HG02852 (cell line): ENCODE results near the gene CACNG4.
"Not testable (repeated sequence)": the region's sequence is repeated elsewhere in the genome, so short reads cannot be mapped to it uniquely, and the experiment has no call there.

Experiments used
- ATAC-seq: cut with Tn5 transposase; IDR thresholded peaks from one replicate; pipeline ENCODE4 v1.9.1; 2021; ENCODE audit warnings: mild to moderate bottlenecking, moderate library complexity; ENCODE audit not compliant: unreplicated experiment

The CACNG4 gene

GRCh38 chr17:66960613-66961012 lies 3.9 kb upstream of the CACNG4 start:
- no peak for ATAC-seq

- no peak for ATAC-seq
Observed at GRCh38 chr17:66963521-66963908, 992 bp upstream of the CACNG4 start.

DNA sequence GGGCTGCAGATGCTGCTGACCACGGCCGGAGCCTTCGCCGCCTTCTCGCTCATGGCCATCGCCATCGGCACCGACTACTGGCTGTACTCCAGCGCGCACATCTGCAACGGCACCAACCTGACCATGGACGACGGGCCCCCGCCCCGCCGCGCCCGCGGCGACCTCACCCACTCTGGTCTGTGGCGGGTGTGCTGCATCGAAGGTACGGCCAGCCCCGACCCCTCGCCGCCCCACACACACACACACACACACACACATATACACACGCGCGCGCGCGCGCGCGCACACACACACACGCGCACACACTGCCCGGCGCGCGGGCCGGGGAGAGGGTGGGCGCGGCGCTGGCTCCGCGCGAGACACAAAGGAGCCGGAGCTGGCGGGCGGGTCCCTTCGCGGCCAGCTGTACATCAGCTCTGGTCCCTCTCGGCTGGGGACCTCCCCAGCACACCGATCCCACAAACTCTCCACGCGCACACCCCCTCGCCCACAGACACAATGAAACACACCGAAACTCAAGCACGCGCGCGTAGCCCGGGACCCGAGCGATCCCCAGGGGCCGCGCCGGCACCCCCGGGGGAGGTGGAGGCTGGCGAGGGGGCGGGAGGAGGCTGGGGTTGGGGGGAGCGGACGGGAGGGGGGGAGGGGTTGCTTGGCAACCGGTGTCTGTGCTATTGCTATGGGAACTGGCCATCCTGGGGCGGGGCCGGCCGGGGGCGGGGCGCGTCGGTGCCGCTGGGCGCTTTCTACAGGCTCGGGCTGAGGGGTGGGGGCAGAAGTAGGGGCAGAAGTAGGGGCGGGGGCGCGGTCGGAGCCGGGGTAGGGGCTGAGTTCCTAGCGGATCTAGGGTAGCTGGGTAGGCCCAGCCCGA lies 658 bp downstream of the CACNG4 start:
- no peak for ATAC-seq

DNA sequence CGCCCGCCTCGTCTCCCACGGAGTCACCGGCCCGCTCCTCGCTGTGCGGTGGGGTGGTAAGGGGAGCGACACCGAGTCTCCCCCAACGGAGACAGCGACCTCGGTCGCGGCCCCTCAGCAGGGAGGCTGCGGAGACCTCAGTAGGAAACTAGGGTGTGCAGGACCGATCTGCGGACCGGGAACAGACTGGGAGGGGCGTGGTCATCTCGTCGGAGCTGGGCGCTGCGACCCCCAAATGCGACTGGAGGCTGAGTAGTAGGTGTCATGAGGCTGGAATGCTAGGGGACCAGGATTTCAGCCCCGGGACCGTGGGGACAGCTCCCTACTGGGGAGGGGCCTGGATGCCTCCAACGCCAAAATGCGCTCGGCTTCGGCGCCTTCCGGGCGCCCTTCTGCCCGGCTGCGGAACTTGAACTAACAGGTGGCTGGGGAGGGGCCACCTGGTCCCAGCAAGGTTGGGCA lies 1.3 kb downstream of the CACNG4 start:
- no peak for ATAC-seq

DNA sequence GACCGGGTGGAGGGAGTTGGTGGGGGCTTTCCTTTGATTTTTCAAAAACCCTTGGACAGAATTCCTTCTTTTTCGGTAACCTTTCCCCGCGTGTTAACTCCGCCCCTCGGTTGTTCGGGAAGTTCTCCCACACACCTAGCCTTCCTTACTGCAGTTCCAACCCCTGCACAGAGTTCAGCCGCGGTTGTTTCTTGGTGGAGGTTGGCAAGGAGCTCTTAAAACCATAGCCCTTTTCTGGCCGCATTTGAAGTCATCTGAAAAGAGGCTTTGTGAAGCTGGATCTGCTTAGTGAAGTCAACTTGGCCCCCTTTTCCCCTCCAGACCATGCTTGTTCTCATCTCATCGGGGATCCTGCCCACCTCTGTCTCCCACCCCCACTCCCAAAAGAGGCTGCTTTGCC lies 1.8 kb downstream of the CACNG4 start:
- no peak for ATAC-seq

- no peak for ATAC-seq
Observed at GRCh38 chr17:66966704-66967418, 2.4 kb downstream of the CACNG4 start.

- ATAC-seq = no peak
Observed at GRCh38 chr17:66967837-66968543, 3.5 kb downstream of the CACNG4 start.

GRCh38 chr17:66968916-66969315 lies 4.4 kb downstream of the CACNG4 start:
- no peak for ATAC-seq

DNA sequence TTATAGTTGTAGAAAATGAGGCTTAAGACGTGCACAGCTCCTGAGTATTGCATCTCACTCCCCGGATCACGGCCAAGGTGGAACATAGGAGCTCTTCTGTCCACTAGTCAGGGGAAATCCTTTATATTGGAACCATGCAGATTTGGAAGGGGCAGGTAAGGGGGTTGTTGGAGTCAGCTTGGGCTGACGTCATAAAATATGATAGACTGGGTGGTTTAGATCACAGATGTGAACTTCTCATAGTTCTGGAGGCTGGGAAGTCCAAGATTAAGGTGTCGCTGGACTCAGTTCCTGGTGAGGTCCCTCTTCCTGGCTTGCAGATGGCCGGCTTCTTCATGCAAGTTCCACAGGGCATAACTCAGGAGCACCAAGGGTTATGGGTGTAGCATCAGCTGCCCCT lies 5.6 kb downstream of the CACNG4 start:
- no peak for ATAC-seq

DNA sequence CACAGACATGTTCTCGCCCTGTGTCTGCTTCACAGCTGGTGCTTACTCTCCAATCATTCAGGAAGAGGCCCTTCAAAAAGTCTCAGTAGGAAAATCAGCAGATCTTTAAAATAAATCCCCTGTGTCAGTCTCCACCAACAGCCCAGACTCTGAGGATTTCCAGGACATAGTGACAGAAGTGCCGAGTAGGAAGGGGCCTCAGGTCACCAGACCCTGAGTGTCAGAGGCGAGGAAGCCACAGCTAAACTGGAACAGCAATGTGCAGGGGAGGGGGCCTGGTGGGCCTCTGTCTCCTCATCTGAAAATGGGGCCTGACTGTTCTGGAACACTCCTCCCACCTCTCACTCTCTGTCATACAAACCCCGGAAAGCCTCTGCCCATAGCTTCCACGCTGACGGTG lies 6.3 kb downstream of the CACNG4 start:
- ATAC-seq = no peak

DNA sequence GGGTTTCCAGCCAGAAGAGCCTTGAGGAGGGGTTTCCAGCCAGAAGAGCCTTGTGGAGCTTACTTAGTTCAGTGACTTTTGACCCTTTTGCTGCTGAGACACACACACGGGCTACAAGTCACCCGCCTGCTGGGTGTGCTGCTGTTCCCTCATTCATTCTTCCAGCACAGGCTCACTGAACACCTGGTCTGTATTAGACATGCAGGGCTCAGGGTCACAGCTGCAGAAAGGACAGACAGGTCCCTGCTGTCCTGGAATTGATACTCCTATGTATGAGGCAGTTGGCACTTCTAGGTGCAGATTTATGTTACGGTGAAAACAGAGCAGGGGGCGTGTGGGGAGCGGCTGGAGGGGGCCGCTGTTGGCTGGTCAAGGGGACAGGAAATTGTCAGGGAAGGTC lies 6.8 kb downstream of the CACNG4 start:
- ATAC-seq = no peak

GRCh38 chr17:66971730-66972441 lies 7.4 kb downstream of the CACNG4 start:
- no peak for ATAC-seq

- not testable (repeated sequence) for ATAC-seq
Observed at GRCh38 chr17:66972442-66972830, 7.9 kb downstream of the CACNG4 start.

DNA sequence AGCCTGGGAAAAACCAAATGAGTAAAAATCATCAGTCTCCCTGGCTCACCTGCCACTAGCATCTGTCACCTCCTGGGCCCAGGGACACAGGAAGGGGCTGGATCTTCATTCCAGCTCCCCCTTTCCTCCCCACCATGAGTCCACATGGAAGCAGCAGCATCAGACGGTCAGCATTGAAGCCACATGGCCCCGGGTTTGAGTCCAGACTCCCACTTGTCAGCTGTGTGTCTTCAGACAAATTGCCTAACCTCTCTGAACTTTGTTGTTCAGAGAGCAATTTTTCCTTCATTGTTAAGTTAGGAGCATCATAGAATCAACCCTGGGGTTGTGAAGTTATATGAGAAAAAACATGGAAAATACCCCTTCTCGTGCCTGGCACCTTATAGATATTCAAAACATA lies 10.7 kb downstream of the CACNG4 start:
- ATAC-seq = no peak

- ATAC-seq = no peak
Observed at GRCh38 chr17:66975614-66976378, 11.3 kb downstream of the CACNG4 start.

DNA sequence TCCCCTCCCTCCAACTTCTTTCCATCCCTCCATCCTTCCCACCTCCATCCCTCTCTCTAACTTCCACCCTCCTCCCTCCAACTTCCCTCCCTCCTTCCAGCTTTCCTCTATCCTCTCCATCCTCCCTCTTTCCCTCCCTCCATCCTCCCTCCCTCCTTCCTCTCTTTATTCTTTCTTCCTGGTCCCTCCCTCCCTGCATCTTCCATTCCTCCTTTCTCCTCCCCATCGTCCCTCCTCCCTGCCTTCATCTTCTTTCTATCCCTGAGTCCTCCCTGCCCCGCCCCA lies 11.8 kb downstream of the CACNG4 start:
- no peak for ATAC-seq

DNA sequence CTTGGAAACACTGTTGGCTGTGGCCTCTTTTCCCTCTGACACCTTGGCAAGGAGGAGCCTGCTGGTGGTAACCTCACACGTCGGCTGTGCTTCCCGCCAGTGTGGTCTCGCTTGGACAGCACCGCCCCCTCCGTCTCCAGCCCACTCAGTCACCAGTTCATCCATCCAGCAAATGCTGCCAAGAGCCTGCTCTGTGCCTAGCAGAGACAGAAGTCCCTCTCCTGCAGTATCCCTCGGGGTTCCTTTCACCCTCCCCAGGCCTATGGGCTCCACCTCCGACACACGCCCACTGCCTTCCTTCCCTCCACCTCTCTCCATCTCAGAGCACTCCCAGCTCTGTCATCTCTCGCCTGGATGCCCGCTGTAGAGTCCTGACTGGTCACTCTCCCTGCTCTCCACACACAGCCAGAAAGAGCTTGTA lies 12.3 kb downstream of the CACNG4 start:
- ATAC-seq = no peak

DNA sequence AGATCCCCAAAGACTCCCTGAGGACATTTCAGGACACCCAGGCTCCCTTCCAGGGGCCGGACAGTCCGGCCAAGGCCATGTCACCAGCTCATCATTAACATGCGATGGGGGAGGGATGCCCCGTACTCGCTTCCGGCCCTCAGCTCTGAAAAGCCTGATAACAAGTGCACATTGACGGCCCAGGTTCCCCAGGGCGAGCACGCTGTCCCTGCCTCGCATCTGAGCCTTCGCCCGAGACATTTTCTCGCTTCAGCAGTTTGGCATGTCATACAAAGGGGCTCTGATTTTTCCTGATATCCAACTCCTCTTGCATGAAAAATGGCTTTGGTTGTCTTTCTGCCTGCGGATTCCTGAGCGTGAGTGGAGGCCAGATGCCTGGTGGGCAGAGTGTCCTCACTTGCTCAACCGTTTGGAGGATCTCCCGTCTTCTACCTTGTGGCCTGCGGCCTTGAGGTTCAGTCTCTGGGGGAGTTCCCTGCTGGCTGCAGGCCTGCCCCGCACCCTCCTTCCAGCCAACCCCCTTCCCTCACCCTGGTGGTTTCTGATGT lies 14.1 kb downstream of the CACNG4 start:
- ATAC-seq = no peak

- no peak for ATAC-seq
Observed at GRCh38 chr17:66980896-66981295, 16.4 kb downstream of the CACNG4 start.

DNA sequence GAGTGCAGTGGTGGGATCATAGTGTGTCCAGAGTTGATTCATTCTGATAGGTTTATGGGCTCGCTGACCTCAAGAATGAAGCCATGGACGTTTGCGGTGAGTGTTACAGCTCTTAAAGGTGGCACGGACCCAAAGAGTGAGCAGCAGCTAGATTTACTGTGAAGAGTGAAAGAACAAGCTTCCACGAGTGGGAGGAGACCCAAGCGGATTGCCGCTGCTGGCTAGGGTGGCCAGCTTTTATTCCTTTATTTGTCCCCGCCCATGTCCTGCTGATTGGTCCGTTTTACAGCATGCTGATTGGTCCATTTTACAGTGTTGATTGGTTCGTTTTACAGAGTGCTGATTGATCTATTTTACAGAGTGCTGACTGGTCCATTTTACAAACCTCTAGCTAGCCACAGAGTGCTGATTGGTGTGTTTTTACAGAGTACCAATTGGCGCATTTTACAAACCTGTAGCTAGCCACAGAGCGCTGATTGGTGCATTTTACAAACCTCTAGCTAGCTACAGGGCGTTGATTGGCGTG lies 17.5 kb downstream of the CACNG4 start:
- no peak for ATAC-seq
